Activated naive CD8-positive, alpha-beta T cell (primary cell): ENCODE measurements around the gene RMC1.
A peak's percentile ranks its signal among the peaks of the same experiment; 100 is the strongest.
"Not testable (repeated sequence)": the region's sequence is repeated elsewhere in the genome, so short reads cannot be mapped to it uniquely, and the experiment has no call there.

ENCODE experiments used
- H3K27ac Mint-ChIP-seq: one replicate; pipeline ENCODE4 v1.8.0; 2021; ENCODE audit warnings: mixed read lengths
- H3K27me3 Mint-ChIP-seq: one replicate; pipeline ENCODE4 v1.8.0; 2021; ENCODE audit warnings: mixed read lengths
- H3K36me3 Mint-ChIP-seq: one replicate; pipeline ENCODE4 v1.8.0; 2021; ENCODE audit warnings: mixed read lengths
- H3K4me1 Mint-ChIP-seq: one replicate; pipeline ENCODE4 v1.8.0; 2021; ENCODE audit warnings: low read depth, mixed read lengths
- H3K4me3 Mint-ChIP-seq: one replicate; pipeline ENCODE4 v1.8.0; 2021; ENCODE audit warnings: mild to moderate bottlenecking, mixed read lengths
- H3K9me3 Mint-ChIP-seq: one replicate; pipeline ENCODE4 v1.8.0; 2021; ENCODE audit warnings: low read depth, mixed read lengths

The RMC1 gene

GRCh38 chr18:23573020-23573419 lies 69.7 kb downstream of the RMC1 start:
- Mint-ChIP-seq H3K36me3 (peaks cover 2% of the 10 kb centered on the region), H3K27me3 (no peaks in the 10 kb centered on the region), H3K9me3 (no peaks in the 10 kb centered on the region), H3K27ac (no peak overlapping the region), H3K4me3 (peak overlapping the region; percentile 8), H3K4me1 (peaks cover 30% of the 10 kb centered on the region)

GRCh38 chr18:23573626-23574431 lies 70.5 kb downstream of the RMC1 start:
- Mint-ChIP-seq H3K4me1 (peaks cover 35% of the 10 kb centered on the region), H3K4me3 (peak overlapping the region; percentile 8)

GRCh38 chr18:23574611-23575308 lies 71.4 kb downstream of the RMC1 start:
- no peaks in the 10 kb centered on the region for H3K27me3 Mint-ChIP-seq
- peaks cover 2% of the 10 kb centered on the region for H3K36me3 Mint-ChIP-seq
- peaks cover 40% of the 10 kb centered on the region for H3K4me1 Mint-ChIP-seq

More at GRCh38 chr18:23573626-23574431, 70.5 kb downstream of the RMC1 start:
- Mint-ChIP-seq H3K36me3 (peaks cover 2% of the 10 kb centered on the region), H3K27ac (peak overlapping the region; percentile 74), H3K27me3 (no peaks in the 10 kb centered on the region), H3K9me3 (no peaks in the 10 kb centered on the region)

GRCh38 chr18:23575309-23575651 lies 72.0 kb downstream of the RMC1 start:
- Mint-ChIP-seq H3K27me3 (no peaks in the 10 kb centered on the region), H3K36me3 (peaks cover 4% of the 10 kb centered on the region), H3K4me3 (no peak overlapping the region), H3K4me1 (peaks cover 44% of the 10 kb centered on the region), H3K27ac (no peak overlapping the region), H3K9me3 (no peaks in the 10 kb centered on the region)

More at GRCh38 chr18:23574611-23575308, 71.4 kb downstream of the RMC1 start:
- Mint-ChIP-seq H3K4me3 (no peak overlapping the region), H3K27ac (peak overlapping the region; percentile 25), H3K9me3 (no peaks in the 10 kb centered on the region)

- H3K4me1 Mint-ChIP-seq, result peaks cover 61% of the 10 kb centered on the region
- not testable (repeated sequence) for H3K4me3 Mint-ChIP-seq
Observed at GRCh38 chr18:23577521-23577920, 74.2 kb downstream of the RMC1 start.

GRCh38 chr18:23578067-23578701 lies 74.9 kb downstream of the RMC1 start:
- H3K27me3 Mint-ChIP-seq, result no peaks in the 10 kb centered on the region
- H3K4me3 Mint-ChIP-seq, result no peak overlapping the region
- H3K36me3 Mint-ChIP-seq, result peaks cover 7% of the 10 kb centered on the region
- peaks cover 62% of the 10 kb centered on the region for H3K4me1 Mint-ChIP-seq
- no peak overlapping the region for H3K27ac Mint-ChIP-seq
- H3K9me3 Mint-ChIP-seq, result no peaks in the 10 kb centered on the region

More at GRCh38 chr18:23577521-23577920, 74.2 kb downstream of the RMC1 start:
- H3K36me3 Mint-ChIP-seq, H3K9me3 Mint-ChIP-seq, H3K27me3 Mint-ChIP-seq, H3K27ac Mint-ChIP-seq: not testable (repeated sequence)

- H3K27me3 Mint-ChIP-seq, result no peaks in the 10 kb centered on the region
- H3K4me1 Mint-ChIP-seq, result peaks cover 61% of the 10 kb centered on the region
- H3K36me3 Mint-ChIP-seq, result peaks cover 7% of the 10 kb centered on the region
- no peak overlapping the region for H3K27ac Mint-ChIP-seq
- no peaks in the 10 kb centered on the region for H3K9me3 Mint-ChIP-seq
- no peak overlapping the region for H3K4me3 Mint-ChIP-seq
Observed at GRCh38 chr18:23578891-23579653, 75.8 kb downstream of the RMC1 start.

- Mint-ChIP-seq H3K9me3 (no peaks in the 10 kb centered on the region), H3K4me1 (peaks cover 59% of the 10 kb centered on the region), H3K27me3 (no peaks in the 10 kb centered on the region), H3K36me3 (peaks cover 7% of the 10 kb centered on the region), H3K27ac (no peak overlapping the region), H3K4me3 (no peak overlapping the region)
Observed at GRCh38 chr18:23580677-23581367, 77.5 kb downstream of the RMC1 start.
